Neural cell (in vitro differentiated cells): Measurements from ENCODE around the gene SPDYE5. TPM values are rescaled to one million over a fixed set of nuclear protein-coding genes. Genes with fewer than 3 reads are reported as not detected.
"Not testable (repeated sequence)": the region's sequence is repeated elsewhere in the genome, so short reads cannot be mapped to it uniquely, and the experiment has no call there.

Experiments used
- H2AFZ ChIP-seq: fragments of 200-600, 300-800 bp; sonication (generic), shearing (Covaris generic); 2 replicates; pipeline ENCODE4 v1.6.0; 2014; ENCODE audit warnings: low read depth, mild to moderate bottlenecking, antibody characterized with exemption, low read length, moderate library complexity
- H3F3A ChIP-seq: fragments of 200-600 bp; shearing (Covaris generic); 2 replicates; pipeline ENCODE4 v1.6.1; 2016; ENCODE audit warnings: mild to moderate bottlenecking, moderate library complexity, mixed read lengths, antibody characterized with exemption, low read length; ENCODE audit not compliant: insufficient read depth, poor library complexity, severe bottlenecking
- H3K27ac ChIP-seq: fragments of 200-600, 300-800 bp; sonication (generic), shearing (Covaris generic); 2 replicates; pipeline ENCODE4 v1.5.1; 2014; ENCODE audit warnings: mild to moderate bottlenecking, low read length, moderate library complexity
- H3K27me3 ChIP-seq: fragments of 300-800, 200-600 bp; sonication (generic), shearing (Covaris generic); 2 replicates; pipeline ENCODE4 v1.6.0; 2014; ENCODE audit warnings: mild to moderate bottlenecking, low read depth, low read length, moderate library complexity; ENCODE audit not compliant: insufficient read depth
- H3K36me3 ChIP-seq: fragments of 300-800, 200-600 bp; sonication (generic), shearing (Covaris generic); 2 replicates; pipeline ENCODE4 v1.5.1; 2014; ENCODE audit warnings: mild to moderate bottlenecking, antibody characterized with exemption, low read length, moderate library complexity; ENCODE audit not compliant: insufficient read depth
- H3K4me2 ChIP-seq: fragments of 300-800, 200-600 bp; sonication (generic), shearing (Covaris generic); 2 replicates; pipeline ENCODE4 v1.6.0; 2014; ENCODE audit warnings: mild to moderate bottlenecking, low read length
- H3K4me3 ChIP-seq: fragments of 300-800, 200-600 bp; sonication (generic), shearing (Covaris generic); 2 replicates; pipeline ENCODE4 v1.5.1; 2014; ENCODE audit warnings: mild to moderate bottlenecking, low read length, moderate library complexity
- H3K79me2 ChIP-seq: fragments of 200-600 bp; shearing (Covaris generic); replicated peaks from 2 replicates; pipeline ENCODE4 v1.6.0; 2014; ENCODE audit warnings: mild to moderate bottlenecking, low read length, moderate library complexity; ENCODE audit not compliant: insufficient read depth
- H3K9ac ChIP-seq: fragments of 300-800, 200-600 bp; sonication (generic), shearing (Covaris generic); 2 replicates; pipeline ENCODE4 v1.6.1; 2016; ENCODE audit warnings: mild to moderate bottlenecking, low read length, mixed read lengths
- H3K9me2 ChIP-seq: fragments of 200-600 bp; shearing (Covaris generic); 2 replicates; pipeline ENCODE4 v1.6.1; 2016; ENCODE audit warnings: mild to moderate bottlenecking, low read length, mixed read lengths; ENCODE audit not compliant: insufficient read depth
- H3K9me3 ChIP-seq: fragments of 200-600, 300-800 bp; sonication (generic), shearing (Covaris generic); 2 replicates; pipeline ENCODE4 v1.6.1; 2016; ENCODE audit warnings: mild to moderate bottlenecking, mixed run types, low read length, moderate library complexity, mixed read lengths
- H4K20me1 ChIP-seq: fragments of 200-600 bp; shearing (Covaris generic); 2 replicates; pipeline ENCODE4 v1.6.1; 2016; ENCODE audit warnings: mild to moderate bottlenecking, mixed run types; ENCODE audit not compliant: insufficient read depth
- MXI1 ChIP-seq: fragments of 450-650 bp; conservative IDR thresholded peaks from 2 replicates; pipeline ENCODE4 v1.6.1; 2014; ENCODE audit warnings: antibody characterized with exemption, mild to moderate bottlenecking; ENCODE audit not compliant: poor library complexity, severe bottlenecking
- POLR2AphosphoS5 ChIP-seq: IDR thresholded peaks from 2 replicates; pipeline ENCODE4 v1.6.1; 2012
- polyA minus RNA-seq: library from RNA; depleted of rRNA, polyadenylated mRNA; stranded (reverse); fragments of >200 nt; gene quantifications from 2 replicates; pipeline ENCODE4 v1.2.3, GENCODE V29; 2014
- polyA plus RNA-seq: library from polyadenylated mRNA; depleted of rRNA; stranded (reverse); fragments of >200 nt; gene quantifications from 2 replicates; pipeline ENCODE4 v1.2.3, GENCODE V29; 2014

The SPDYE5 gene
- 0.07 and 0.26 TPM in 2 replicates for polyA plus RNA-seq
- polyA minus RNA-seq = 0.35 TPM in 1 of 2 replicates, not detected in the other

- H3K9me2 ChIP-seq, H3K27me3 ChIP-seq, H3K4me3 ChIP-seq, H3F3A ChIP-seq, H3K9me3 ChIP-seq, H4K20me1 ChIP-seq, H3K9ac ChIP-seq, H2AFZ ChIP-seq, H3K36me3 ChIP-seq, H3K79me2 ChIP-seq, H3K4me2 ChIP-seq, H3K27ac ChIP-seq: not testable (repeated sequence)
Observed at GRCh38 chr7:75492020-75492419, at the start of gene SPDYE5. Gene SPDYE5 (plus strand): TSS chr7:75492320. CDS start chr7:75494048, 1,728 bp downstream.

GRCh38 chr7:75442465-75443111 is 49.5 kb upstream of the SPDYE5 start:
- not testable (repeated sequence) for H3K9me2 ChIP-seq, H3K27me3 ChIP-seq, H3F3A ChIP-seq, H3K36me3 ChIP-seq, H2AFZ ChIP-seq, H3K79me2 ChIP-seq, H4K20me1 ChIP-seq, H3K9me3 ChIP-seq, H3K4me2 ChIP-seq
- peak overlapping the region; percentile 59 for H3K4me3 ChIP-seq
- H3K9ac ChIP-seq = peak overlapping the region; percentile 55
- TF ChIP-seq POLR2AphosphoS5 = peak; percentile 46
- TF ChIP-seq MXI1 = peak; percentile 26
- H3K27ac ChIP-seq = peak overlapping the region; percentile 49

GRCh38 chr7:75449946-75450345 is 42.2 kb upstream of the SPDYE5 start:
- not testable (repeated sequence) for H3K27ac ChIP-seq

GRCh38 chr7:75452494-75452955 is 39.6 kb upstream of the SPDYE5 start:
- H3K4me3 ChIP-seq, H2AFZ ChIP-seq, H3K4me2 ChIP-seq, H4K20me1 ChIP-seq, H3K79me2 ChIP-seq, H3F3A ChIP-seq, H3K27me3 ChIP-seq, H3K36me3 ChIP-seq, H3K9ac ChIP-seq, H3K9me3 ChIP-seq, H3K9me2 ChIP-seq, H3K27ac ChIP-seq: not testable (repeated sequence)

More at GRCh38 chr7:75449946-75450345, 42.2 kb upstream of the SPDYE5 start:
- not testable (repeated sequence) for H3K9me2 ChIP-seq, H3K27me3 ChIP-seq, H3K36me3 ChIP-seq, H3F3A ChIP-seq, H3K4me2 ChIP-seq, H3K9me3 ChIP-seq, H2AFZ ChIP-seq, H4K20me1 ChIP-seq, H3K4me3 ChIP-seq, H3K9ac ChIP-seq, H3K79me2 ChIP-seq

GRCh38 chr7:75456403-75456802 is 35.7 kb upstream of the SPDYE5 start:
- not testable (repeated sequence) for H3K79me2 ChIP-seq, H3K4me3 ChIP-seq, H3K9me3 ChIP-seq, H3K36me3 ChIP-seq, H3K27ac ChIP-seq, H4K20me1 ChIP-seq, H3K9me2 ChIP-seq, H3K4me2 ChIP-seq, H2AFZ ChIP-seq, H3F3A ChIP-seq, H3K9ac ChIP-seq, H3K27me3 ChIP-seq

GRCh38 chr7:75458034-75458433 is 34.1 kb upstream of the SPDYE5 start:
- not testable (repeated sequence) for H3K4me3 ChIP-seq, H3K4me2 ChIP-seq, H3K9me3 ChIP-seq, H3K9me2 ChIP-seq, H3K9ac ChIP-seq, H3K36me3 ChIP-seq, H3K79me2 ChIP-seq, H4K20me1 ChIP-seq, H3K27ac ChIP-seq, H3F3A ChIP-seq, H2AFZ ChIP-seq, H3K27me3 ChIP-seq

GRCh38 chr7:75460541-75460940 is 31.6 kb upstream of the SPDYE5 start:
- H3K27me3 ChIP-seq, H3K9me2 ChIP-seq, H3K9ac ChIP-seq, H3F3A ChIP-seq, H3K9me3 ChIP-seq, H3K79me2 ChIP-seq, H3K4me3 ChIP-seq, H4K20me1 ChIP-seq, H3K4me2 ChIP-seq, H3K36me3 ChIP-seq, H2AFZ ChIP-seq, H3K27ac ChIP-seq: not testable (repeated sequence)

- H3K9me2 ChIP-seq, H3K79me2 ChIP-seq: not testable (repeated sequence)
Observed at GRCh38 chr7:75470166-75470565, 22.0 kb upstream of the SPDYE5 start.

More at GRCh38 chr7:75470166-75470565, 22.0 kb upstream of the SPDYE5 start:
- not testable (repeated sequence) for H3K27ac ChIP-seq, H3K9me3 ChIP-seq, H4K20me1 ChIP-seq, H2AFZ ChIP-seq, H3K27me3 ChIP-seq, H3F3A ChIP-seq, H3K4me3 ChIP-seq, H3K9ac ChIP-seq, H3K36me3 ChIP-seq, H3K4me2 ChIP-seq
